Activated naive CD8-positive, alpha-beta T cell treated with anti-CD3 and anti-CD28 coated beads for 36 hours (primary cell): ENCODE data around the gene KXD1. TPM values are rescaled to one million over a fixed set of nuclear protein-coding genes. Genes with fewer than 3 reads are reported as not detected.
"Not testable (repeated sequence)": the region's sequence is repeated elsewhere in the genome, so short reads cannot be mapped to it uniquely, and the experiment has no call there.

Experiments used
- DNase-seq: peaks from one replicate; pipeline ENCODE4 v3.0.0; 2021
- H3K27ac Mint-ChIP-seq: one replicate; pipeline ENCODE4 v1.8.0; 2022; ENCODE audit warnings: mild to moderate bottlenecking, moderate library complexity, mixed read lengths
- H3K27me3 Mint-ChIP-seq: one replicate; pipeline ENCODE4 v1.8.0; 2022; ENCODE audit warnings: mild to moderate bottlenecking, mixed read lengths
- H3K36me3 Mint-ChIP-seq: one replicate; pipeline ENCODE4 v1.8.0; 2021; ENCODE audit warnings: mild to moderate bottlenecking, mixed read lengths
- H3K4me1 Mint-ChIP-seq: one replicate; pipeline ENCODE4 v1.8.0; 2021; ENCODE audit warnings: mixed read lengths
- H3K4me3 Mint-ChIP-seq: one replicate; pipeline ENCODE4 v1.8.0; 2022; ENCODE audit warnings: mild to moderate bottlenecking, moderate library complexity, mixed read lengths
- H3K9me3 Mint-ChIP-seq: one replicate; pipeline ENCODE4 v1.8.0; 2022; ENCODE audit warnings: mixed read lengths
- total RNA-seq, 2 experiments: library from RNA; stranded (reverse); gene quantifications; one replicate each; pipeline ENCODE4 v1.2.3, GENCODE V29; 2021

The KXD1 gene
- total RNA-seq: 100 to 1,000 TPM; 116 to 124 TPM

DNA sequence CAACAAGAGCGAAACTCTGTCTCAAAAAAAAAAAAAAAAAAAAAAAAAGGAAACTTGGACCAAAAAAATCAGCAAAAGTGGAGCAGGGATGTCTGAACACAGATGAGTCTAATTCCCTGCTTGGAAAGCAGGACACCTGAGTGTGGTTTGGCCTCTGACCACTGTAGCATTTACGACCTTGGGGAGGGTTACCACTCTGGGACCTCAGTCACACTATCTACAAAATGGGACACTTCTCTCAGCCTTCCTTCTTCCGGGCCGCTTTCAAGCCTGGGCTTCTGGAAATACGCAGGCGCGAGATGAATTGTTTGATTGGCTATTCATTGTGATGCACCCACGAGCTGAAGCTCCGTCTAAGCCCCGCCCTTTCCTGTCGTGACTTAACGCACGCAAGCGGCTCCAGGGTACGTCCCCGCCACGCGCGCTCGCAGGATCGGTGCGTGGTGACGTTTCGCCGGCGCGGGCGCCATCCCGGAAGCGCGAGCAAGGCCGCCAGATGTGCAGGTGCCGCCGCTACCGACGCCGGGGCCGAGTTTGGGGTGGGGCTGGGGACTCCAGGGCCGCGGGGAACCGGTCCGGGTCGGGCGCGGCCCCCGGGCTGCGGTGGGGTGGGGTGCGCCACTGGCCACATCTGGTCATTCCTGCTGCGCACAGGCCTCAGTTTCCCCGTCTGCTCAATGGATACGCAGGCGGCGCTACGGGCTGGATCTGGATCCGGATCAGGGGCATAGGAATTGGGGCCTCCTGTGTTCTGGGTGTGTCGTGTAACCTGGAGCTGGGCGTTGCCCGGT lies at the start of gene KXD1:
KXD1 (plus strand) TSS at position 460 of the 791 bp plus-strand sequence. CDS start 4,187 bp downstream, outside the sequence.
- peaks cover 10% of the 10 kb centered on the region for H3K36me3 Mint-ChIP-seq
- no peaks in the 10 kb centered on the region for H3K9me3 Mint-ChIP-seq
- no peaks in the 10 kb centered on the region for H3K27me3 Mint-ChIP-seq
- H3K4me1 Mint-ChIP-seq: peaks cover 17% of the 10 kb centered on the region
- DNase-seq: peak; percentile 98
- peak within 1 kb of the TSS; percentile 94 for H3K27ac Mint-ChIP-seq
- H3K4me3 Mint-ChIP-seq: peak within 1 kb of the TSS; percentile 95

- no peak overlapping the region for H3K4me3 Mint-ChIP-seq
- no peaks in the 10 kb centered on the region for H3K36me3 Mint-ChIP-seq
- H3K27me3 Mint-ChIP-seq: no peaks in the 10 kb centered on the region
- no peaks in the 10 kb centered on the region for H3K9me3 Mint-ChIP-seq
- H3K4me1 Mint-ChIP-seq: peaks cover 56% of the 10 kb centered on the region
- no peak for DNase-seq
- H3K27ac Mint-ChIP-seq: no peak overlapping the region
These were observed 49.1 kb upstream of the KXD1 start for GRCh38 chr19:18508585-18508984.

DNA sequence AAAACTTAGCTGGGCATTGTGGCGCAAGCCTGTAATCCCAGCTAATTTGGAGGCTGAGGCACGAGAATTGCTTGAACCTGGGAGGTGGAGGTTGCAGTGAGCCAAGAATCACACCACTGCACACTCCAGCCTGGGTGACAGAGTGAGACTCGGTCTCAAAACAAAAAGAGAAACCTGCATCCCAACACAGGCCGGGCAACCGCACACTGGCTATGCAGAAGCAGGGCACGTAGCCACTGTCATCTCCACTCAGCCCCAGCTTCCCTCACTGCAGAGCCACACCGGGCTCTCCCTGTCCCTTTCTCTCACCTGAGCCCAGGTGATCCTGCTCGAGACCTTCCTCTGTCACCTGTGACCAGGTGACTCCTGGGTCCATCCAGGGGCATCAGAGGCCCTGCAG lies 47.5 kb upstream of the KXD1 start:
- H3K4me3 Mint-ChIP-seq: no peak overlapping the region
- no peaks in the 10 kb centered on the region for H3K36me3 Mint-ChIP-seq
- H3K9me3 Mint-ChIP-seq: no peaks in the 10 kb centered on the region
- H3K4me1 Mint-ChIP-seq: peaks cover 52% of the 10 kb centered on the region
- no peaks in the 10 kb centered on the region for H3K27me3 Mint-ChIP-seq
- no peak overlapping the region for H3K27ac Mint-ChIP-seq
- DNase-seq: no peak

- Mint-ChIP-seq H3K27me3 (no peaks in the 10 kb centered on the region), H3K36me3 (no peaks in the 10 kb centered on the region), H3K9me3 (no peaks in the 10 kb centered on the region), H3K4me3 (no peak overlapping the region), H3K27ac (no peak overlapping the region), H3K4me1 (peaks cover 32% of the 10 kb centered on the region)
- DNase-seq: no peak
These were observed 43.8 kb upstream of the KXD1 start for GRCh38 chr19:18513868-18514267.

GRCh38 chr19:18514800-18515682 lies 42.6 kb upstream of the KXD1 start:
- no peak overlapping the region for H3K27ac Mint-ChIP-seq
- H3K36me3 Mint-ChIP-seq: no peaks in the 10 kb centered on the region
- H3K4me3 Mint-ChIP-seq: no peak overlapping the region
- no peaks in the 10 kb centered on the region for H3K27me3 Mint-ChIP-seq
- no peaks in the 10 kb centered on the region for H3K9me3 Mint-ChIP-seq
- no peak for DNase-seq
- H3K4me1 Mint-ChIP-seq: peaks cover 29% of the 10 kb centered on the region

DNA sequence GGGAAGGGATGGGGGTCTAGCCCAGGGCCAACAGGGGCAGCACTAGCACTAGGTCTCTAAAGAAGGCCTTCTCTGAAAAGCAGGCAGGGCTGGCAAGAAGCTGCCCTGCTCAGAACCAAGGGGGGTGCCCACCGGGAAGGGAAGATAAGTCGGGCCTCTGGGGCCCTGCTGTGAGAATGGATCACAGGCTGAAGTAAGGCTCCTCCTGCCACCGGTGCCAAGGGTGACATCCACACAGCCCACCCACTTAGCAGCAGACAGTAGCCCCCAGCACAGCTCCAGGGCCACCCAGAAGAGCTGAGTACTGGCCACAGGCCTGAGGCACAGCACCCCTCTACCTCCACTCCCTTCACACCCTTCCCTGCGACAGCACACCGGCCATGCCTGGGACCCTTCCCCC lies 41.7 kb upstream of the KXD1 start:
- no peaks in the 10 kb centered on the region for H3K27me3 Mint-ChIP-seq
- H3K4me1 Mint-ChIP-seq: peaks cover 29% of the 10 kb centered on the region
- no peak overlapping the region for H3K4me3 Mint-ChIP-seq
- no peak for DNase-seq
- H3K27ac Mint-ChIP-seq: no peak overlapping the region
- no peaks in the 10 kb centered on the region for H3K9me3 Mint-ChIP-seq
- no peaks in the 10 kb centered on the region for H3K36me3 Mint-ChIP-seq

GRCh38 chr19:18517606-18518005 lies 40.1 kb upstream of the KXD1 start:
- H3K27me3 Mint-ChIP-seq: no peaks in the 10 kb centered on the region
- no peaks in the 10 kb centered on the region for H3K36me3 Mint-ChIP-seq
- peaks cover 28% of the 10 kb centered on the region for H3K4me1 Mint-ChIP-seq
- H3K9me3 Mint-ChIP-seq: no peaks in the 10 kb centered on the region
- H3K4me3 Mint-ChIP-seq: no peak overlapping the region
- H3K27ac Mint-ChIP-seq: no peak overlapping the region
- DNase-seq: no peak

GRCh38 chr19:18518639-18519038 lies 39.0 kb upstream of the KXD1 start:
- Mint-ChIP-seq H3K27ac (no peak overlapping the region), H3K9me3 (no peaks in the 10 kb centered on the region), H3K36me3 (no peaks in the 10 kb centered on the region), H3K4me1 (peaks cover 21% of the 10 kb centered on the region), H3K27me3 (no peaks in the 10 kb centered on the region), H3K4me3 (no peak overlapping the region)
- DNase-seq: no peak

GRCh38 chr19:18519962-18520847 lies 37.5 kb upstream of the KXD1 start:
- peak; percentile 67 for DNase-seq
- H3K4me3 Mint-ChIP-seq: peak overlapping the region; percentile 96

GRCh38 chr19:18520848-18521691 lies 36.6 kb upstream of the KXD1 start:
- no peaks in the 10 kb centered on the region for H3K9me3 Mint-ChIP-seq
- H3K4me3 Mint-ChIP-seq: peak overlapping the region; percentile 96
- H3K27ac Mint-ChIP-seq: peak overlapping the region; percentile 88
- peak; percentile 38 for DNase-seq
- H3K27me3 Mint-ChIP-seq: no peaks in the 10 kb centered on the region
- peaks cover 7% of the 10 kb centered on the region for H3K4me1 Mint-ChIP-seq
- no peaks in the 10 kb centered on the region for H3K36me3 Mint-ChIP-seq

More at GRCh38 chr19:18519962-18520847, 37.5 kb upstream of the KXD1 start:
- H3K9me3 Mint-ChIP-seq: no peaks in the 10 kb centered on the region
- H3K27me3 Mint-ChIP-seq: no peaks in the 10 kb centered on the region
- no peaks in the 10 kb centered on the region for H3K36me3 Mint-ChIP-seq
- H3K4me1 Mint-ChIP-seq: peaks cover 13% of the 10 kb centered on the region
- peak overlapping the region; percentile 88 for H3K27ac Mint-ChIP-seq

DNA sequence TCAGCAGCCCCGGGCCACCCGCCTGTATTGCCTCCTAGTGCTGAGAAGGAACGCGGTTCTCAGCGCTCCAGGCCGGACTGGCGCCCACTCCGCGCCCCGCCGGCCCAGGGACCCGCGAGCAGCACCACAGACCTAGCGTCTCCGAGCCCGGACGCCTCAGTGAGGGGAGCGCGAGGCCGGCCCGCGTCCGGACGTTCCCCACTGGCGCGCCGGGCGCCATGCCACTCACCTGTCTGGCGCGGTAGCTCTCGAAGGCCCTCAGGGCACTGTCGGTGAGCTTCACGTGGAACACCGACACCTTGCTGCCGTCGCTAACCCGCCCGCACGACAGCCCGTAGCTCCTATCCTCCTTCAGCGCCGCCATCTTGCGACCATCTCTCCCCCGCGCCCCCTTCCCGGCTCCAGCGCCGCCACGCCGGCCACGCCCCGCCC lies 36.0 kb upstream of the KXD1 start, which contains the start of gene ELL:
ELL (minus strand) TSS at position 379 of the 432 bp plus-strand sequence; CDS start at position 364, 15 bp downstream.
- Mint-ChIP-seq H3K27ac (peak within 1 kb of the TSS; percentile 92), H3K4me3 (peak within 1 kb of the TSS; percentile 96), H3K9me3 (no peaks in the 10 kb centered on the region), H3K27me3 (no peaks in the 10 kb centered on the region), H3K4me1 (peaks cover 3% of the 10 kb centered on the region), H3K36me3 (no peaks in the 10 kb centered on the region)
- no peak for DNase-seq

DNA sequence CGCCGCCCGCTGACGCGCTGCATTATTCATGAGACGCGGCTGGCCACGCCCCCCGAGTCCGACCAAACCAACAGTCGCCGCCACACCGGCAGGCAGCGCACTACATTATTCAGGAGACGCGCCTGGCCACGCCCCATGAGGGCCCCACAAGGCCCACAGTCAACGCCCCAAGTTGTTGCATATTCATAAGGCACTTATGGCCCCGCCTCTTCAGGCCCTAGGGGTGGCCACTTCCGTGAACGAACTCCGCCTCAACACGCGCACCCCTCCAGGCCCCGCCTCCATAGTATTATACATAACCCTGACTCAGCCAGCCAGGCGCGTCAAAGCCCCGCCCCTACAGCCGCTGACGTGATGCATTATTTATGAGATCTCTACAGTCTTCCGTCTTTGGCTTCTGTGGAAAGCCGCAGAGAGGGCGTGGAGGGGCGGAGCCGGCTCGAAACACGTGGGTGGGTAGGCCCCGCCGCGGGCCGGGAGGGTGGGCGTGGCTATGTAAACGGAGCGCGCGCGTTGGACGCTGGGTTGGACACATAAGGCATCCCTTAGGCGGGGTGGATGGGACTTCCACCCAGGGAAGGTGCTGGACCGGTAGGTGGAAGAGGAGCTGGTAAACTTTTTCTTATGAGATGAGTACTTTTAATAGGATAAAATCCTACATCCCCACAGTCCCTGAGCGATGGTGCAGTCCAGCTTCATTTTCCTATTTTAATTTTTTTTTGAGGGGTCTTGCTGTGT lies 35.4 kb upstream of the KXD1 start:
- H3K4me1 Mint-ChIP-seq: peaks cover 3% of the 10 kb centered on the region
- no peaks in the 10 kb centered on the region for H3K9me3 Mint-ChIP-seq
- H3K27ac Mint-ChIP-seq: peak overlapping the region; percentile 92
- DNase-seq: peak; percentile 100
- peak overlapping the region; percentile 96 for H3K4me3 Mint-ChIP-seq
- no peaks in the 10 kb centered on the region for H3K36me3 Mint-ChIP-seq
- no peaks in the 10 kb centered on the region for H3K27me3 Mint-ChIP-seq

DNA sequence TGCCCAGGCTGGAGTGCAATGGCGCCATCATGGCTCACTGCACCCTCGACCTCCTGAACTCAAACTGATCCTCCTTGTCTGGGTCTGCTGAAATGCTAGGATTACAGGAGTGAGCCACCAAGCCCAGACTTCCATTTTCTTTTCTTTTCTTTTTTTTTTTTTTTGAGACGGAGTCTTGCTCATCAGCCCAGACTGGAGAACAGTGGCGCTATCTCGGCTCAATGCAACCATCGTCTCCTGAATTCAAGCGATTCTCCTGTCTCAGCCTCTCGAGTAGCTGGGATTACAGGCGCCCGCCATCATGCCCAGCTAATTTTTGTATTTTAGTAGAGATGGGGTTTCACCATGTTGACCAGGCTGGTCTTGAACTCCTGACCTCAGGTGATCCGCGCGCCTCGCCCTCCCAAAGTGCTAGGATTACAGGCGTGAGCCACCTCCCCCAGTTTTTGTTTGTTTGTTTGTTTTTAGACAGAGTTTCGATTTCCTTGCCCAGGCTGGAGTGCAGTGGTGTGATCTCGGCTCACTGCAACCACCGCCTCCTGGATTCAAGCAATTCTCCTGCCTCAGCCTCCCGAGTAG lies 34.7 kb upstream of the KXD1 start:
- not testable (repeated sequence) for H3K9me3 Mint-ChIP-seq, H3K4me1 Mint-ChIP-seq, DNase-seq, H3K36me3 Mint-ChIP-seq, H3K27me3 Mint-ChIP-seq
- H3K4me3 Mint-ChIP-seq: peak overlapping the region; percentile 96
- peak overlapping the region; percentile 92 for H3K27ac Mint-ChIP-seq
